ENCODE measurements around the gene RASGRF2.

The RASGRF2 gene

GRCh38 chr5:81180780-81181460 lies 220.8 kb downstream of the RASGRF2 start:
- no peak for DNase-seq

GRCh38 chr5:81181576-81182316 lies 221.6 kb downstream of the RASGRF2 start:
- no peak for DNase-seq

GRCh38 chr5:81182396-81183390 lies 222.5 kb downstream of the RASGRF2 start:
- DNase-seq = no peak

- no peak for DNase-seq
Observed at GRCh38 chr5:81183811-81184748, 223.9 kb downstream of the RASGRF2 start.

GRCh38 chr5:81184749-81185110 lies 224.6 kb downstream of the RASGRF2 start:
- no peak for DNase-seq

GRCh38 chr5:81187885-81188284 lies 227.7 kb downstream of the RASGRF2 start:
- DNase-seq = no peak

- no peak for DNase-seq
Observed at GRCh38 chr5:81188962-81189361, 228.8 kb downstream of the RASGRF2 start.

- DNase-seq = no peak
Observed at GRCh38 chr5:81189875-81190498, 229.8 kb downstream of the RASGRF2 start.

- DNase-seq = no peak
Observed at GRCh38 chr5:81191726-81192372, 231.7 kb downstream of the RASGRF2 start.

GRCh38 chr5:81192373-81192750 lies 232.2 kb downstream of the RASGRF2 start:
- DNase-seq = no peak

GRCh38 chr5:81194633-81195334 lies 234.6 kb downstream of the RASGRF2 start:
- peak; percentile 35 for DNase-seq

- no peak for DNase-seq
Observed at GRCh38 chr5:81195335-81195929, 235.3 kb downstream of the RASGRF2 start.

- DNase-seq = no peak
Observed at GRCh38 chr5:81202655-81203054, 242.5 kb downstream of the RASGRF2 start.

GRCh38 chr5:81203729-81204128 lies 243.6 kb downstream of the RASGRF2 start:
- DNase-seq = no peak

- no peak for DNase-seq
Observed at GRCh38 chr5:81204205-81204604, 244.0 kb downstream of the RASGRF2 start.

- no peak for DNase-seq
Observed at GRCh38 chr5:81205058-81205457, 244.9 kb downstream of the RASGRF2 start.

- no peak for DNase-seq
Observed at GRCh38 chr5:81207009-81207408, 246.8 kb downstream of the RASGRF2 start.

GRCh38 chr5:81208904-81209303 lies 248.7 kb downstream of the RASGRF2 start:
- no peak for DNase-seq

- no peak for DNase-seq
Observed at GRCh38 chr5:81209386-81209785, 249.2 kb downstream of the RASGRF2 start.

GRCh38 chr5:81209869-81210493 lies 249.8 kb downstream of the RASGRF2 start:
- DNase-seq = no peak
